HG03432 (cell line): Measurements from ENCODE around the gene CFAP119.
A peak's percentile ranks its signal among the peaks of the same experiment; 100 is the strongest.

ENCODE experiments used
- ATAC-seq: cut with Tn5 transposase; IDR thresholded peaks from one replicate; pipeline ENCODE4 v1.9.1; 2021; ENCODE audit warnings: mild to moderate bottlenecking, moderate library complexity; ENCODE audit not compliant: unreplicated experiment

Gene CFAP119

GRCh38 chr16:30762991-30763725 is 1.3 kb upstream of the CFAP119 start:
- no peak for ATAC-seq

GRCh38 chr16:30761427-30761927 is 385 bp downstream of the CFAP119 start:
- peak; percentile 39 for ATAC-seq

GRCh38 chr16:30760577-30761426 is 1.1 kb downstream of the CFAP119 start:
- ATAC-seq: no peak

- no peak for ATAC-seq
Observed at GRCh38 chr16:30760001-30760559, 1.8 kb downstream of the CFAP119 start.

- no peak for ATAC-seq
Observed at GRCh38 chr16:30758988-30759491, 2.8 kb downstream of the CFAP119 start.

GRCh38 chr16:30757316-30757715 is 4.5 kb downstream of the CFAP119 start:
- no peak for ATAC-seq

GRCh38 chr16:30756781-30757100 is 5.1 kb downstream of the CFAP119 start:
- no peak for ATAC-seq

- ATAC-seq: no peak
Observed at GRCh38 chr16:30755955-30756780, 5.7 kb downstream of the CFAP119 start.

GRCh38 chr16:30753596-30753995 is 8.3 kb downstream of the CFAP119 start:
- no peak for ATAC-seq

- no peak for ATAC-seq
Observed at GRCh38 chr16:30750876-30751465, 10.9 kb downstream of the CFAP119 start.

- no peak for ATAC-seq
Observed at GRCh38 chr16:30750201-30750600, 11.7 kb downstream of the CFAP119 start.

- peak; percentile 13 for ATAC-seq
Observed at GRCh38 chr16:30748634-30749445, 13.0 kb downstream of the CFAP119 start.

- peak; percentile 98 for ATAC-seq
Observed at GRCh38 chr16:30747799-30748633, 13.8 kb downstream of the CFAP119 start, which contains the start of gene PHKG2. Gene PHKG2 (plus strand): TSS chr16:30748425. CDS start chr16:30748821, 396 bp downstream.

- ATAC-seq: no peak
Observed at GRCh38 chr16:30747331-30747730, 14.5 kb downstream of the CFAP119 start.

- ATAC-seq: no peak
Observed at GRCh38 chr16:30746638-30747175, 15.2 kb downstream of the CFAP119 start.

GRCh38 chr16:30745082-30745481 is 16.8 kb downstream of the CFAP119 start:
- no peak for ATAC-seq

- no peak for ATAC-seq
Observed at GRCh38 chr16:30744183-30744582, 17.7 kb downstream of the CFAP119 start.

GRCh38 chr16:30743716-30744115 is 18.1 kb downstream of the CFAP119 start:
- no peak for ATAC-seq
